GM12873 (cell line): Measurements from ENCODE around the gene ACMSD.

ENCODE experiments used
- CTCF ChIP-seq: IDR thresholded peaks from 2 replicates; pipeline ENCODE4 v1.5.1; 2012; ENCODE audit warnings: low read depth, mild to moderate bottlenecking, moderate library complexity, low read length, control low read depth; ENCODE audit not compliant: insufficient read depth; ENCODE audit errors: missing control alignments

ACMSD gene

DNA sequence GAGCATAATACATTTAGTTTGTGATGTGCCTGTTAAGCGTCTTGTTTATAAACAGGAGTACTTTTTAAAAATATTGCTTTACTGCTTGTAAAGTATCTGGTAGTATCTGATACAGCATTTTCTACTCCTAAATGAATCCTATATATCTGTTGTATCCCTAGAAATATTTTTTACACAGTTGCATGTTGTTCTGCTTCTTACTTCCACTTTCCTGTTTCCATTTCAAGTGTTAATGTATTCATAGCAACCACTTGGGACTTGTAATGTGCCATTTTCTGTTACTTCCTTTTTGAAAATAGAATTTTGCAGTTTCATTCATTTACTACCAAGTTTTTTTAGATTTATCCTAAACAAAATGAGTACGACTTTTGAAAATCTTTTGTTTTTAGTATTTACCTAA is 105.1 kb downstream of the ACMSD start:
- TF ChIP-seq CTCF: no peak

- TF ChIP-seq CTCF: no peak
These were observed 106.6 kb downstream of the ACMSD start for GRCh38 chr2:134944975-134945374.

- no peak for TF ChIP-seq CTCF
These were observed 107.7 kb downstream of the ACMSD start for GRCh38 chr2:134946073-134946472.

- no peak for TF ChIP-seq CTCF
These were observed 111.7 kb downstream of the ACMSD start for GRCh38 chr2:134949981-134950708.

GRCh38 chr2:134950886-134951285 is 112.5 kb downstream of the ACMSD start:
- no peak for TF ChIP-seq CTCF
